GM19025 (cell line): ENCODE results near the gene LMAN1.

Experiments
- ATAC-seq: cut with Tn5 transposase; IDR thresholded peaks from one replicate; pipeline ENCODE4 v1.9.1; 2021; ENCODE audit warnings: mild to moderate bottlenecking, low read depth, moderate library complexity; ENCODE audit not compliant: unreplicated experiment

The LMAN1 gene

GRCh38 chr18:59308248-59308937, 50.7 kb downstream of the LMAN1 start:
- ATAC-seq = peak; percentile 85

GRCh38 chr18:59306640-59307039, 52.4 kb downstream of the LMAN1 start:
- ATAC-seq = no peak

DNA sequence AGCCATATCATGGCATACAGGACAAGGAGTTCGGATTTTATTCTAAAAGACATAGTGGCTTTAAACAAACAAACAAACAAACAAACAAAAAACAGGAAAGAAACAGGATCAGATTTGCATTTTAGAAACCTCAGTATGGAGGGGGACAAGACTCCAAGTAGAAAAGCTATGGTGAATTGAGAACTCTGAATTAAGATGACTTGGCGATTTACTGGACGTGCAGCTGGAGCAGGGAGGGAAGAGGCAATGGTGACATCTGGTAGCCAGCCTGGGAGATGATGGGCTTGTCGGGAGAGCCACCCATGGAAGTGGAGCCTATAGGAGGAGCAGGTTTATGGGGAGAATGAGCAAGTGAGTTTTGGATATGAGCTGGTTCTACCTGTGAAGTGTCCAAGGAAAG, 53.8 kb downstream of the LMAN1 start:
- ATAC-seq = no peak

DNA sequence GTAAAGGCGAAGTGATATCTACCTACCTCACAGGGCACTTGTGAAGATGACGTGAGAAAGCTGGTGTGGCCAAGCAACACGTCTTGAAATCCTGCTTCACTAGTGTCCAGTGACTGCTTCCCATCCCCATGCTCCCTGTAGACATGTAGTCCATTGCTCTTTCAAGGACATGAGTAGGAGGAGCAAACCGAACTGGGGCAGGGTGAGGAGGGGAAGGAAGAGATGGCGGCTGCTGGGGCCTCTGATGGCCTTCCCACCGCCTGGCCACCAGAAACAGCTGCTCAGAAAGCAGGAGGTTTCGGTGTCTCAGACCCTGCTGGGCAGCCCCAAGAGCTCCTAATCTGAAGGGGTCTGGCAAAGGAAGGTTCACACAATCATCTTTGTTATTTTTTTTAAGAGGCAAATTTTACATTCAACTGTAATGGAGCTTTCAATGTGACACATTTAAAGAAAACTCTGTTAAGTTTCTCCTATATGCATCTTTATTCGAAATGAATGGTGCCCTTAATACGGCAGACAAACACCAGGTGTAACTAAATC, 55.3 kb downstream of the LMAN1 start:
- no peak for ATAC-seq

DNA sequence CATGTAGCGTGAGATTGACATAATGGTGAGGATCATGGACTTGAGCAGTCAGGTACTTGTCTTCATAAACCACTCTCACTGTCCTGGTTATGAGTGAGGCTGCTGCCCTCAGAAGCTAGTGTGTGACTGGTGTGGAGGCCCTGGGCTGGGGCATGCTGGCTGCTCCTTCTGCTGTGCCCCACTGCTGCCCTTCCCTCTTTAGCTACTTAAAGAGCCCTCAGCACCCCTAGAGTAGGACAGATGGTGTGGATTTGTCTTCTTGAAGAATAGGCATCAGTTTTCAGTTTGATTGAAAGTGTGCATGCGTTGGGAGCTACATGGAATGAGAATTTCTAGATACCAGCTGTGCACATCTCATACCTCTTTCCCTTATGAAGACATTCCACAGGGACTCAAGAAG, 56.1 kb downstream of the LMAN1 start:
- ATAC-seq = no peak

DNA sequence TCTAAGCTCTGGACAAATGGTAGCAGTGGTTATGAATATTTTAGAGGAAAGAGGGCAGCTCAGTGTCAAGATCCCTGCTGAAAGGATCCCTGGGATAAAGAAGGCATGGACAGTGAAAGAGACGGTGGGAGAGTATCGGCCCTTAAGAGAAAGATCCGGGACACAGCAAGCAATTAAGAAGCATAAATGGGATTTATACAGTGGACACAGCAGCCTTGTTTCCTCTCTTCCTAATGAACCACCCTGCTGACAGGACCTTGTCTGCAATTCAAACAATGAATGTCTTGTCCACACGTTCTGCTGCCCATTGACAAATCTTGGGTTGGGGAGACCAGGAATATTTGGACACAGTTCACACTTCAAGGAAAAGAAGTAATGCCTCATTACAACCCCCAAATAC, 57.1 kb downstream of the LMAN1 start:
- ATAC-seq = no peak

DNA sequence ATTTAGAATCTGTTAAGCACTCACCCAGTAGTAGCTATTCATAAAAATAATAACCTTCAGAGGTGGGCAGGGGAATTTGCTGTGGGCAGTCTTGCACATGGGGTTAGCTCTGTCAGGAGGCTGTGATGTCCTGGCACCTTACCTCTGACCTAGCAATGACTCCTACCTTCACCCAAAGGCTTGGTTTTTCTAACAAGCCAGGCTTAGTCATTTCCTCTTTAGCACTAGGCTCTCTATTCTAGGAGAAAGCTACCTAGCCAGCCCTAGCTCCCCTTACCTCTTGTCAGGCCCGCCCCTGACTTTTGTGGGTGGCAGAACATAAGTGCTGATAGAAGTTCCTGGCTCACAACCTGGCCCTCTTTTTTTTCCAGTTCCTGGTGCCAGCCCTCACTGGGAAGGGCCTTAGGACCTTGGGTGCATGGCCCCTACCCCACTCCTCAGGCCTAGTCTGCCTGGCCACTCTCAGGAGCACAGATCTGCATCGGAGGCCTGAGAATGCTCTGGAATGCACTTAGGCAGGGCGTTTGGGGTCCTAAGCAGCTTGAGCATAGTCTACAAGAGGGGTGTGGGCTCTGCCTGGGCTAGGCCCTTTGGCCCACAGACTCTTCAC, 58.3 kb downstream of the LMAN1 start:
- ATAC-seq = no peak

DNA sequence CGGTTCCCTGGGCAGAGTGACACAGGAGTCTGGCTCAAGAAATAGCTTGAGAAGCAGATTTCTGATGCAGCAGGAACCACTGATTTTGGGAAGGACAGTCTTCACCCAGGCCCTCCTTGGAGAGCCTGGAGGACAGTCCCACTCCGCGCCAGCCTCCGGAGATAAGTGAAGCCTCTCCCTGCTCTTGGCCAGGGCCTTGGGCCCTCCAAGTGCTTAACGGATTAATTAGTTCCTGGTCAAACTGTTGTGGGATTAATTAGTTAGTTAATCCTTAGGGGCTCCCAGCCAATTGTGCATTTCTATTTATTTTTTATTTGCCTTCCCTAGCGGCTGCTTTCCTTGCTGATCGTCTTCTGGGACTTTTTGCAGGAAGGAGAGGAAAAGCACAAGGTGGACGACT, 60.2 kb downstream of the LMAN1 start:
- ATAC-seq = no peak

DNA sequence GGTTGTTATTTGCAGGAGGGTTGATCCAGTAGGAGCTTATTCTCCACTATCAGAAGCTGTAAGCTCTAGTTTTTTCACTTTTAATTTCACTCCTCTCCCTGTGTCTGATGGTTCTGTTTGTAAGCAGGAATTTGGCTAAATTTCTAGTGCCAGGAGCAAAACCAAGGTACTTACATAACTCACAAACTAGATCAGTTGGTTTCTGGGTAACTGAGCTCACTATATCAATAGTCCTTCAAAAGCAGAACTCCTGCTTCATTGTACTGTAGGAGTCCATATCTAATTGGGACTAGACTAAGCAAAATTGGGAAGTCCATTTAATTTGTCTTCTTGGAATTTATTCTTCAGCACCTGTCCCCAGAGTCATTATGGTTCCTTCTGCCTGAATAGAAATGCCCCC, 65.7 kb downstream of the LMAN1 start:
- no peak for ATAC-seq

DNA sequence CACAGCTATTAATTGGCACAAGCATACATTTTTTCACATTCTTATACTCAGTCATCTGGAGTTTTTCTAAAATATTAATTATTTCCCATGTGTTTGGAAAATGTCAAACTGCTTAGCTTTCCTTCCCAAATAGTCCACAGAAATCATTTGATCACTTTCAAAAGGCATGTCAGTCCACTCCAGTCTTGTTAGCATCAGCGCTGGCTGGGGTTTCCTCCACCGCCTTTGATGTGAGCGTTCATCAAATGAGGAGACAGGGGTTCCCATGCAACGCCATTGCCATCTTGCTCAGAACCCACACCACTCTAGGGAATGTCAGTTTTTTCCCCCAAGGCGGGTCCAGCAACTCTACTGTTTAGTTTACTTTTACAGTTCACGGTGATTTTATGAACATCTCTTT, 72.7 kb downstream of the LMAN1 start:
- ATAC-seq = no peak

- no peak for ATAC-seq
Measured at GRCh38 chr18:59282341-59282740, 76.7 kb downstream of the LMAN1 start.

GRCh38 chr18:59279722-59280121, 79.3 kb downstream of the LMAN1 start:
- no peak for ATAC-seq

DNA sequence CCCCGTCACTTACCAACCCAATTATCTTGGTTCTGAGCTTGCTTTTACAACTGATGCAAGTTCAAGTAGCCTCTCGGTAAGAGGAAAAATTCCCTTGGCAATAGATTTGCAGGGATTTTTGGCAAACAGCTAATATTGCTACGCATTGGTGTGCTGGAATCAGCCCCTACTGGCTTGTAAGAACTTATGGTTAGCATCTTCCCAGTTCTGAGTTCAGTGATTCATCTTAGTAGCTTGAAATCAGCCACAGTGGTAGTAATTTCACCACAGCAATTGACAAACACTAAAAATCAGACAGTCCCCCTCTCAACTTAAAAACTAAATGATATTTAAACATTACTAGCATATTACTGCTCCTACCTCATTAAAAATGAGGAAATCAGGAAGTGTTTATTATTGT, 79.9 kb downstream of the LMAN1 start:
- ATAC-seq = no peak

DNA sequence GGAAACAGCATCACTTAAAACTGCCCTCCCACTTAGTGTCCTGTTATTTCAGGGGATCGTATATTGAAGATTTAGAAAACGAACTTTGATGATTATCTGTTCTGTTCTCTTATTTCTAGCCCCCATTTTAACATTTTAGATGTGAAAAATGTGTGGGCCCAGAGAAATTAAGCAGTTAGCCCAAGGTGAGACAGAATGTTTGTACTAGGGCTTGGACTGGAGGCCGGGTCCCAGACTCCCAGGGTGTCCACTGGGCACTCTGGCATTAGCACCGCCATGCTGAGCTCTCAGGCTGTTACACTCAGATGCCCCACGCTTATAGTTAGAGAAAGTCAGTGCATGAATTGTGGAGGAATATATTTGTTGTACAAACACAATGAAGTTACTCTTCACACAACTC, 80.3 kb downstream of the LMAN1 start:
- no peak for ATAC-seq
